Cardiac septum (tissue), 1 donor: ENCODE measurements around the gene ADK. TPM values are rescaled to one million over a fixed set of nuclear protein-coding genes. Genes with fewer than 3 reads are reported as not detected.

Experiments used
- DNase-seq: peaks from one replicate; pipeline ENCODE4 v3.0.0-alpha.2; 2020; ENCODE audit warnings: low spot score
- intact Hi-C: fragments of 100-400 bp; cut with DNase I; formaldehyde crosslinking; loops from one replicate; pipeline ENCODE4 v1.14.0; 2022
- total RNA-seq: library from RNA; stranded (reverse); fragmentation: NEBNext Ultra II Directional; extraction: Animal tissue kit (Norgen Biotek cat#: 25700); gene quantifications from one replicate; pipeline ENCODE4 v1.2.1, GENCODE V29; 2021
- donor health status: DM: no; HTN: no; CAD: no.

Gene ADK
- total RNA-seq, 1 donor from 2014 or later, result 28.0 TPM

- intact Hi-C loops, result no loop called here
- no peak for DNase-seq
Observed at GRCh38 chr10:74382663-74383062, 231.6 kb downstream of the ADK start.

DNA sequence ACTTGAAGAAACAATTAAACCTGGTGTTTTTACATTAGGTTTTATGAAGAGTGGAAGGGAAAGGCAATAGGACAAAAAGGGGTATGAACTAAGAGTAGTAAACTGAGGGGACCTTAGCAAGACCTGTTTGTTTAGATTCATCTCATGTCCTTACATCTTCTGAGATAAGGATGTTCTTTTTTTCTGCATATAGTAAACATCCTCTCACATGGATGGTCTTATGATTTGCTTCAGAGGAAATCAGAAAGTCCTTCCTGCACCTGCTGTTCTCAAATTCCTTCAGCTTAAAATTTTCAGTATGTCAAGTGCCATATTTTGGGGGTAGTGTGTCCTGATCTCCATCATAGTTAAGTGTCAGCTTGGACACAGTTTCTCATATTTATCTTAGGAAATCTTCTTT lies 232.6 kb downstream of the ADK start:
- DNase-seq, result no peak
- intact Hi-C loops, result no loop called here

DNA sequence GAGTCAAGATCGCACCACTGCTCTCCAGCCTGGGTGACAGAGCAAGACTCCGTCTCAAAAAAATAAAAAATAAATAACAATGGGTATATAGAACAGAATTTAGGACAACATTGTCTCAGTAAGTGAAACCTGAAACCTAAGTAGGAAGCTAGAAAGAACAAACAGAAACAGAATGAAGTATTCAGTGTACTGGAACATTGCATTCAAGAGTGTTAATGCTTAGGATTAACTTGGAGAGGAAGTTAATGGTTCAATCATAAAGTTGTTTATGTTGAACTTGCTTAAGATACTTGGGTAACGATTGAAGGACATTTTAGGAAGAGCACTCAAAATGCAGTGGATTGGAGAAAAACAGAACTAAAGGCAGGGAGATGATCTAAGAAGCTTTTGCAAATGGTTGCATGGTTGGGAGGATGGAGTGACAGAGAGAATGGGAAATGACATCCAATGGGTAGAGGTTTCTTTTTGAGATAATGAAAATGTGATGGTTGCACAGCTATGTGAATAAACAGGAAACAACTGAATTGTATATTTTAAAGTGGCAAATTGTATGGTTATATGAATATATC lies 233.7 kb downstream of the ADK start:
- no peak for DNase-seq
- intact Hi-C loops, result no loop called here

DNA sequence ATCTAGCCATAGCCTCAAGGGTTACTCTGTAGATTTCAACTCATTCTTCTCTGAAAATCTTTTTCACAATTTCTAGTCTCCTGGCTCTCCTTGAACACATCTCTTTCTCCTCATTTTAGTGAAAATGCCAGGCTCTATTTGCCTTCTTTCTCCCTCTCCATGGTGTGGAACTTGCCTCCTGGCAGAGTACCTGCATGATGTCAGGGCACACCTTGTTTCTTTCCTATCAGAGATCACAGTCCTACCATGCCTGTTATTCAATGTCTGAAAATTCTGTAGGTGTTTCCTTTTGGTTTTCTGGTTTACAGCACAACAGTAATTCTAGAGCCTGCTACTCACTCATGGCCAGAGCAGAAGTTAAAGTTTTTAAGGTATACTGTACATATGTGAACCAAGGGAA lies 237.8 kb downstream of the ADK start:
- intact Hi-C loops, result no loop called here
- DNase-seq, result no peak

DNA sequence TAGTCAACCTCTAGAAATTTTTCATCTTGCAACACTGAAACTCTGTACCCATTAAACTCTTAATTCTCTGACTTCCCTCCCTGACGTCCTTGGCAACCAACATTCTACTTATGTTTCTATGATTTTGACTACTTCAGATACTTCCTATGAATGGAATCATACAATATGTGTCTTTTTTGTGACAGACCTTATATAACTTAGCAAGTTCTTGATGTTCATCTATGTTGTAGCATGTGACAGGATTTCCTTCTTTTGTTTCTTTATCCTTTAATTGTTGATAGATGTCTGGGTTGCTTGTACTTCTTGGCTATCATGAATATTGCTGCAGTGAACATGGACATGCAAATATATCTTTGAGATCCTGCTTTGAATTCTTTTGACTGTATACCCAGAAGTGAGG lies 240.8 kb downstream of the ADK start:
- DNase-seq, result no peak
- intact Hi-C loops, result no loop called here

- intact Hi-C loops, result no loop called here
- DNase-seq, result no peak
Observed at GRCh38 chr10:74394416-74394969, 243.5 kb downstream of the ADK start.

- intact Hi-C loops, result no loop called here
- no peak for DNase-seq
Observed at GRCh38 chr10:74400186-74400585, 249.2 kb downstream of the ADK start.

DNA sequence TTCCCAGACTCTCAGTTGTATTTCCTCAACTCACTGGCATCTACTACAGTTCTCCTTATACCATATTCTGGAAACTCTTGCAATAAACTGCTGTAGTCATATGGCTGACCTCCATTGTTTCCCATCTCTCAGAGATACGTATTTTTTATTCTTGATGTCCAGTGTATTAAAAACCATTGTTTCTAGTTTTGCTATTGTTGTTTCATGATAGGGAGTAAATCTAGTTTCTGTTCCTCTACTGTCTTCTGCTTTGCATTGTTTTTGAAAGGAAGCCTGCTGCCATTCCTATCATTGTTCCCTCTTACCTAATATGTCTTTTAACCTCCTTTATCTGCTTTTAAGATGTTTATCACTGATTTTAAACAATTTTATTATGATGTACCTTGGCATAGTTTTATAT lies 255.0 kb downstream of the ADK start:
- intact Hi-C loops, result no loop called here
- DNase-seq, result no peak

DNA sequence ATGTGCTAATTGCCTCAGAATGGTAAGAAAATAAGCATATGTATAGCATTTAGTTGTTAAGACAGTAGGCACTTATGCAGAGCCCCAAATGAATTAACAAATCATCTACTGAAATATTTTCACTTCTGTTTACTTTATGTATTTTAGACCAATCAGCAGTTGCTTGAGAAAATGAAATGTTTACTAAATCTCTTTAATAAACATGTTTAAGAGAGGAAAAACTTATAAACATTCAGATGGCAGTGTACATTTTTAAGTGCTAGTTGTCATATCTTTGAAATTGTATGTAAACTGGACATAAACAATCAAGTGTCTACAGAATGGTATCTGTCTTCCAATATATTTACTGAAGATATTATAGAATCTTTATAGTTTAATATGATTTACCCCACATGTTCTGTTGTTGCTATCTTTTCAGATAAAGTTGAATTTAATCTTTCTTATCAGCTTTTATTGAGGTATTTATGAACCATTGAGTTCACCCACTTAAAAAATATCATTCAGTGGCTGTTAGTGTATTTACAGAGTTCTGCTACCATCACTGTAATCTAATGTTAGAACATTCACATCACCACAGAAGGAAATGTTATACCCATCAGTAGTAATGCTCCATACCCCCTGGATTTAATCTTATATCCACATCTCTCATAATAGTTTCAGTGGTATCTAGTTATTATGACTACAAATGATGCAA lies 264.3 kb downstream of the ADK start:
- intact Hi-C loops, result no loop called here
- DNase-seq, result no peak

GRCh38 chr10:74417397-74417796 lies 266.4 kb downstream of the ADK start:
- intact Hi-C loops, result no loop called here
- DNase-seq, result no peak

DNA sequence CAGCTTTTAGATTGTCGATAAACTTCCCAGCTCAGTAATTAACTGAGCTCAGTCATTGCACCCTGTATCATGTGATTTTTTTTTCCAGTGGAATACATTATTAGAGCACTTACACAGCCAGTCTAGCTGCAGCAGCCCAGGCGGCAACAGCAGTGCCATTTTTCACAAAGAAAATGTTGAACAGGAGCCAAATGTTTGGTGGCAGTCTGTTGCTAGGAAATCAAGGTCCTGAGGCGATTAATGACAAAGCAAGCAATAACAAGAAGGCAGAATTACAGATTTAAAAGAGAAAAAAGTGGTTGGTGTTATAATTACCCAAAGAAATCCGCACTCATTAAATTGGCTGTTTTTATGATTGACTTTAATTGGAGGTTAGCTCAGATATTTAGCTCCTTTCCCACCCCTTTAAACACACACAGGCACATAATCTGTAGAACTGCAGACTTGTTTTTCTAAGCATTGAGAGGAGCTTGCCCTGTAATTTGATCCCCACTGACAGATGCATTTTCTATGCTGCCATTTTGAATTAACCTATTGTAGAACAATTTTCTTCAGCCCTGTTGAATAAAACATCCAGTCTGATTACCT lies 267.4 kb downstream of the ADK start:
- DNase-seq, result no peak
- intact Hi-C loops, result no loop called here

GRCh38 chr10:74419491-74419951 lies 268.5 kb downstream of the ADK start:
- intact Hi-C loops, result no loop called here
- DNase-seq, result no peak

DNA sequence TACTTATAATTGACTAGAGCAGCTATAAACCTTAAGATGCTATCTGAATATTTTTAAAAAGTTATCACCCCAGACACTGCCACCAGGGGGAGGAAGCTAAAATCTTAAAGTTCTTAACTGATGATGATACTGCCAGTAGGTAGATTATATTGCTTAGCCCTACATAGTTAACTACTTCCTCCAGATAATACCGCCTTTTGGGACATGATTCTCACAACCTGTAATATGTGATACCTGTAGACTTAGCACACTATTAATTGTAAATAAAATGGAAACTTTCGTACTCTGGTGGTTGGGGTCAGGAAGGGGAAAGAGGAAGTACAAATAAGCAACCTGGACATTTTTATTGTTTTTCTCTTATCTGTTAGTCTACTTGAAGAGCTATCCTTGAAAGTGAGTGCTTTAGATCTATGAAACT lies 268.9 kb downstream of the ADK start:
- intact Hi-C loops, result no loop called here
- no peak for DNase-seq

- intact Hi-C loops, result no loop called here
- no peak for DNase-seq
Observed at GRCh38 chr10:74424565-74424964, 273.5 kb downstream of the ADK start.

- DNase-seq, result no peak
- intact Hi-C loops, result no loop called here
Observed at GRCh38 chr10:74425456-74426001, 274.5 kb downstream of the ADK start.

DNA sequence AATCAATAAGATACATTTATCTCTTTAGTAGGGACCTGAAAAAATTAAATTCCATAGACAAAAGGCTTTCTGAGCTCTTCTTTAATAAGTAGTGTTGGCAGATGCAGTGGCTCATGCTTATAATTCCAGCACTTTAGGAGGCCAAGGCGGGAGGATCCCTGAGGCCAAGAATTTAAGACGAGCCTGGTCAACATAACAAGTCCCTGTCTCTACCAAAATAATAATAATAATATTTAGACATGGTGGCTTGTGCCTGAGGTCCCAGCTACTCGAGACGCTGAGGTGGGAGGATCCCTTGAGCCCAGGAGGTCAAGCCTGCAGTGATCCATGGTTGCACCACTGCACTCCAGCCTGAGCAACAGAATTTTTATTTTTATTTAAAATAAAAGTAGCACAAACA lies 280.8 kb downstream of the ADK start:
- intact Hi-C loops, result no loop called here
- no peak for DNase-seq

- intact Hi-C loops, result no loop called here
- no peak for DNase-seq
Observed at GRCh38 chr10:74432841-74433594, 282.0 kb downstream of the ADK start.

- intact Hi-C loops, result no loop called here
- DNase-seq, result no peak
Observed at GRCh38 chr10:74433595-74433956, 282.6 kb downstream of the ADK start.

DNA sequence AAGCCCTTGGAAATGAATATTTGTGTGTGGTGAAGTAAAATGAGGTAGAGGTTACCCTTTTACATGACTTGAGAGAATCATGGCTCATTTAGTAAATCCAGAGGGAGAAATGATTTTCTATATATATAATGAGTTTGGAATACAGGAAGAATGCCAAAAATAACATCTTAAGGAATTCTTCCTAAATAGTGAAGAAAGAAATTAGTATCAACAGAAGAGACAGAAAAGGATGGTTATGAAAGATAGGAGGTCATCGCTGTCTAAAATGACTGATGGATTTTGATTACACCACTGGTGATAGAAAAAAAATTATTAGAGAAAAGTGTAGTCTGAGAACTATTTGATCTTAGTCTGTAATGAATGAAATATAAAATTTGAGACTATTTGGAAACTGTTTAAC lies 283.0 kb downstream of the ADK start:
- intact Hi-C loops, result no loop called here
- DNase-seq, result no peak

- no peak for DNase-seq
- intact Hi-C loops, result no loop called here
Observed at GRCh38 chr10:74434547-74434946, 283.5 kb downstream of the ADK start.
